HPDE6-E6E7 (cell line): ENCODE results near the gene LIN7C.

Source experiments
- DNase-seq: peaks from one replicate; pipeline ENCODE4 v3.0.0; 2011; ENCODE audit warnings: missing footprints; ENCODE audit errors: extremely low spot score

Gene LIN7C

DNA sequence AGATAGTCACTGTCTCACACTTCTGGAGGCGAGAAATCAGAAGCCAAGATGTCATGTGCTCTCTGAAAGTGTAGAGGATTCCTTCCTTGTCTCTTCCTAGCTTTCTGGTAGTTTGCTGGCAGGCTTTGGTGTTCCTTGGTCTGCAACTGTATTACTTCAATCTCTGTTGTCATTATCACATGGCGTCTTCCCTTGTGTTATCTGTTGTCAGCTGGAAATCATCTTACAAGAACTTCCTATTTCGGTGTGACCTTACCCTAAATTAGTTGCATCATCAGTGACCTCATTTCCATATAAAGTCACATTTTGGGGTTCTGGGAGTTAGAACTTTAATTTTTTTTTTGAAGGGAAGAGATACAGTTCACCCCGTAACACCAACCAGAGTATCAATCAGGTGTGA is 3.3 kb upstream of the LIN7C start:
- no peak for DNase-seq

- DNase-seq, result no peak
Measured at GRCh38 chr11:27507557-27508322, 1.2 kb upstream of the LIN7C start.

DNA sequence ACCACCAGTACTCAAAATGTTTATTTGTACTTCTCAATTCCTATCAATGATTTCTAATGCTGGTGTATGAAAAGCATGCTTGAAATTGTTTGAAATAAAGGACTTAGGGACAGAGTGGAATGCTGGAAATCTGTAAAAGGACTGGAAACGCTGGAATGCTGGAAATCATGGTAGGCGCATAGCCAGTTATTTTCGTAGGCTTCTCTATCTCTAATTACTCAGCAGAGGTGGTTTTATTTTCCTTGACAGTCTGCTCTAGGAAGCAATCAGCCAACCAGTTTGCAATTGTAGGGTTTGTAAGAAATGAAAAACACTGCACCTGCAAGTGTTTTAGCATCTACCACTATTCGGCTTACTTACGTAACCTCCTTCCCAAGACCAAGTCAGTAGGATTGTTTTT is 788 bp downstream of the LIN7C start:
- no peak for DNase-seq

DNA sequence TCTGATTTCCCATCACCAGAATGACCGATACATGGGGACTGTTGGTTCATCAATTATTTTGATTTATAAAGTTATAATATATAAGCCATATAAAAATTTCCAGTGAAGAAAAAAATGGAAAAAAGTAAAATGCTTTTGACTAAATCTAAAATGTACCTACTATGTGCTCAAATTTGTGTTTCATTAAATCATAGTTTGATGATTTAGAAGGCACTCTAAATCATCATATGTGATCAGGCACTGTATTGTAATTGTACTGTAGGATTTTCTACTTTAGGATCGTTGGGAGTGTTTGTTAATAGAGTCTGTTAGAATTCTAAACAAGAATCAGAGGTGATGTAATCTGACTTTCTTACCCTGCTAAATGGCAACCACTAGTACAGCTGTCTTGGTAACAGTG is 2.4 kb downstream of the LIN7C start:
- DNase-seq, result no peak

DNA sequence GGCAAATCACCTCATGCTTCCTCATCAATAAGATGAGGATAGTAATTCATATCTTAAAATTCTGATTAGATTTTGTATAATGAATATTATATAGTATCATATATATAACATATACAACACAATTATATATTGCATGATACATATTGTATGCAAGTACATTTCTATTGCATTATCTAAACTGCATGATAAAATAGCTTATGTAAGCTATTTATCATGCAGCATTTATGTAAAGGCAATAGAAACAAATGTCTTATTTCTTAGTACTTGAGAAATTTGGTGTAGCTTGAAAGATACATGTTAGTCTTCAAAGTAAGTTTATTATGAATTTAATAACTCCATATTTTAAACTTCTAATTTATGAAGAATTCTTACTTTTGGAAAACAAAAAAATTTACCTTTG is 5.5 kb downstream of the LIN7C start:
- DNase-seq, result no peak

GRCh38 chr11:27497911-27498310 is 8.7 kb downstream of the LIN7C start:
- DNase-seq, result no peak

GRCh38 chr11:27497284-27497866 is 9.2 kb downstream of the LIN7C start:
- DNase-seq, result no peak

- no peak for DNase-seq
Measured at GRCh38 chr11:27496461-27496860, 10.1 kb downstream of the LIN7C start.

DNA sequence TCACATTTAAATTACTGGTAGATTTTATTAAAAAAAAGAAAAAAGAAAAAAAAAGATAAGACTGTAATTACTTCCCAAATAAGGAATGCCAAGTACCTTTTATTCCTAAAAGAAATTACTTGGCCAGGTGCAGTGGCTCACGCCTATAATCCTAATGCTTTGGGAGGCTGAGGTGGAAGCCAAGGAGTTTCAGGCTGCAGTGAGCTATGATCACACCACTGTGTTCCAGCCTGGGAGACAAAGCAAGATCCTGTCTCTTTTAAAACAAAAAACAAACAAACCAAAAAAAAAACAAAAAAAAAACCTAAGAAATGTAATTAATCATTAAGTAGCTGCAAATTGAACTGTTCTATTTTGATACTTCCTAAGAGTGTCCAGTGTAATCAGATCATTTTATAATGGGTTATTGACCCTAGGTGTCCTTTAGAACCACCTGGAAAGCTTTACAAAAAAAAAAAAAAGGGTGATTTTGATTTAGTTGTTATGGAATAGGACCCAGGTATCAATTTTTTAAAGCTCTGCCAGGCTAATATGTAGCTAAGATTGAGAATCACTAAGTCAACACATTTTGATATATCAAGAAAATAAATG is 10.8 kb downstream of the LIN7C start:
- DNase-seq, result no peak

- no peak for DNase-seq
Measured at GRCh38 chr11:27489092-27489491, 17.5 kb downstream of the LIN7C start.

GRCh38 chr11:27487706-27488105 is 18.9 kb downstream of the LIN7C start:
- DNase-seq, result no peak

DNA sequence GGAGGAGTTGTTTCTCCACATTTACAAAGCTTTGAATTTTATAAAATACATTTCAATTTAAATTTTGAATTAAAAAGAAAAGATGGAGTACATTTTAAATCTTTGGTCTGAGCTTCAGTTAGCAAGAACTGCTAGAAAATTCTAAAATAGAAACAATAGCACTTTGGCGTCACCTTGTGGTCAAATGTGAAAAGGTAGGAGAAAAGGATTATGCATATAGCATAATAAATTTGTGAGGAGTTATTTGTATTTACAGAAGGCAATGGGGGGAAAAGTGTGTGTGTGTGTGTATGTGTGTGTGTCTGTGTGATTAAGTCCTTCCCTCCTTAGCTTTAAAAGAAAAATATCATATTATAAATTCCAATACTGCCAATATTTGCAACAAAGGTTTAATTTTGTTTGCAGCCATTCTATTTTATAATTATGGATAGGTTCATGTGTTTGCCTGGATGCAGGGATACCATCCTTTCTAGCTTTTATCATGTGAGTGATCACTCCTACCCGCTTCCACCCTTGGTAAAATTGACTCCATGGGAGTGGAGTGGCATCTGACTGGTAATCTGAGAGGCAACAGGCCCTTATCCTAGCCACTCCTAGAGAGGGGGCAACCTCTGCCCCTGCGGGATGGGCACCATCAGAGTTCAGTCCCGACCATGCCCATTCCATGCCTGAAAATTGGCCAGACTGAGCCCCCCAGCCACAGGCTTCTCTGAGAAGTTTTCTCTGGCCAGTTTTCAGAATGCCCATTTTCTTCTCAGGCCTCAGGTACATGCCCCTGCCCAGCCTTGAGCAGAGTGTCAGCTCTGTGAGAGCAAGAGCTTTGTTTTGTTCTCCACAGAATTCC is 20.4 kb downstream of the LIN7C start:
- DNase-seq, result no peak

GRCh38 chr11:27482793-27483192 is 23.8 kb downstream of the LIN7C start:
- DNase-seq, result no peak

- no peak for DNase-seq
Measured at GRCh38 chr11:27481992-27482391, 24.6 kb downstream of the LIN7C start.

GRCh38 chr11:27477831-27478230 is 28.7 kb downstream of the LIN7C start:
- DNase-seq, result no peak

DNA sequence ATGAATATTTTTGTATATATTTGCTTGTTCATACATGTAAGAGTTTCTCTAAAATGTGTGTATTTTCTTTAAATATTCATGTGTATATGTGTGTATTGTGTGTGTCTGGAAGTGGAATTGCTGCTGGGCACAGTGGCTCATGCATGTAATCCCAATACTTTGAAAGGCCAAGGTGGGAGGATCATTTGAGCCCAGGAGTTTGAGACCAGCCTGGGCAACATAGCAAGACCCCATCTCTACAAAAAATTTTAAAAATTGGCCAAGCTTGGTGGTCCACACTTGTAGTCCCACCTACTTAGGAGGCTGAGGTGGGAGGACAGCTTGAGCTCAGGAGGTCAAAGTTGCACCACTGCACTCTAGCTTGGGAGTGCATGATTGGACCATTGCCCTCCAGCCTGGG is 29.3 kb downstream of the LIN7C start:
- no peak for DNase-seq

- DNase-seq, result no peak
Measured at GRCh38 chr11:27475622-27476021, 30.9 kb downstream of the LIN7C start.

GRCh38 chr11:27473017-27473406 is 33.6 kb downstream of the LIN7C start:
- no peak for DNase-seq

DNA sequence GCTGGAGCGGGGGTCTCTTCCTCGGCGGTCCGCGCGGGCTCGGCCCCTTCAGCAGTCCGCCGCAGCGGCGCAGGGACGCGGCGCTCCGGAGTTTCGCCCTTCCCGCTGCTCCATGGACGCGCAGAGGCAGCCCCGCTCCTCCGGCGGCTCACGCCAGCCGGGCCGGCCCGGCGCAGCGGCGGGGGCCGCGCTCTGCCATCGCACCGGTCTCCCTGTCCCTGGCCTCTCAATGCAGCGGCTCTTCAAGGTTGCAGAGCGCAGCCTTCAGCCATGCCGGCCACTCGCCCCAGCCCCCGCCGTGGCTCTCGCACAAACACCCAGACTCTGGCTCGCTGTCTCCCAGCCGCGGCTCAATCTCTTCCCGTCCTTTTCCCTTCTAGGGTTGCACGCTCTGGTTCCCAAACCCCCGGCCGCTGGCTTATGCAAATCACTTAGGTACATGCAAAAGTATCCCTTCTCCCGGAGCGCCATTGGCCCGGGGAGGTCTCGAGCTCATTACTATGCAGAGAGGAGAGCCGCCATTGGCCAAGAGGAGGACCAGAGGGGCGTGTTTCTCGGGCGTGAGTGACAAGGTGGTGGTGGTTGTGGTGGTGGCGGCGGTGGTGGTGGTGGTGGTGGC is 34.1 kb downstream of the LIN7C start, which contains the start of gene LGR4:
LGR4 (minus strand) TSS at position 393 of the 619 bp plus-strand sequence. CDS start 488 bp downstream, outside the sequence.
- peak; percentile 78 for DNase-seq

GRCh38 chr11:27471589-27472397 is 34.8 kb downstream of the LIN7C start:
- DNase-seq, result no peak
